Gastroesophageal sphincter (tissue), 3 donors: ENCODE data around the gene YIF1B.

Source experiments
- CTCF ChIP-seq, 4 experiments: fragments of 200-600 bp in 2 of 4; fragments of 450-650 bp in 2 of 4; sonication (generic) in 1 of 4; IDR thresholded peaks; one replicate each; pipeline ENCODE4 v1.5.1; 2017 to 2019; ENCODE audit warnings: antibody characterized with exemption in 4 of 4, mild to moderate bottlenecking in 2 of 4, moderate library complexity in 2 of 4
- EP300 ChIP-seq: sonication (generic); formaldehyde crosslinking; IDR thresholded peaks from one replicate; pipeline ENCODE4 v1.6.1; 2017; ENCODE audit warnings: antibody characterized with exemption, mild to moderate bottlenecking
- POLR2A ChIP-seq, 2 donors: fragments of 450-650 bp; IDR thresholded peaks; one replicate each; pipeline ENCODE4 v1.6.1; 2017; ENCODE audit warnings: antibody characterized with exemption in 2 of 2, mild to moderate bottlenecking in 2 of 2, moderate library complexity in 1 of 2
- POLR2AphosphoS5 ChIP-seq: sonication (generic); formaldehyde crosslinking; IDR thresholded peaks from one replicate; pipeline ENCODE4 v1.6.1; 2017; ENCODE audit warnings: antibody characterized with exemption

- TF ChIP-seq CTCF (IDR thresholded peaks at IDR 0.05) = no peak
- no peak for TF ChIP-seq EP300
- no peak for TF ChIP-seq POLR2A (IDR thresholded peaks at IDR 0.05)
- no peak for TF ChIP-seq POLR2AphosphoS5
Measured at GRCh38 chr19:38337360-38337653, 21.6 kb upstream of the YIF1B start.
